ENCODE data around the gene OR52I1. TPM values are rescaled to one million over a fixed set of nuclear protein-coding genes. Genes with fewer than 3 reads are reported as not detected.

OR52I1 gene
- total RNA-seq, 2 experiments from 2014 or later = not detected

GRCh38 chr11:4547416-4547815 lies 46.4 kb upstream of the OR52I1 start:
- Histone ChIP-seq H3K9me3 (ENCODE audit: low read length) (no peaks in the 10 kb centered on the region), H4K20me1 (ENCODE audit: insufficient read depth, low read length) (no peaks in the 10 kb centered on the region), H3K9me2 (ENCODE audit: insufficient read depth, low read length) (no peaks in the 10 kb centered on the region), H3K4me1 (ENCODE audit: insufficient read depth, low read length, poor library complexity, severe bottlenecking) (no peaks in the 10 kb centered on the region), H3K79me2 (ENCODE audit: insufficient read depth, low read depth, low read length) (no peaks in the 10 kb centered on the region), H2AFZ (ENCODE audit: low read length) (no peak overlapping the region), H3K4me3 (ENCODE audit: low read depth, low read length, poor library complexity, severe bottlenecking) (no peak overlapping the region), H3K4me2 (ENCODE audit: low read length) (no peak overlapping the region), H3K27ac (ENCODE audit: low read depth, low read length, poor library complexity, severe bottlenecking) (no peak overlapping the region), H3K36me3 (ENCODE audit: insufficient read depth, low read length) (no peaks in the 10 kb centered on the region)
- intact Hi-C loops (cut with micrococcal nuclease; ENCODE audit: unreplicated experiment) = no loop called here
- BruUV-seq (replicated peaks) = no TSS peak
- POLR2A ChIA-PET = no interaction called here
- CTCF ChIA-PET (ENCODE audit: unreplicated experiment) = no interaction called here
- TF ChIP-seq EZH2phosphoT487 (IDR thresholded peaks at IDR 0.05; ENCODE audit: borderline replicate concordance, low read depth, low read length) = no peak
- no peak for TF ChIP-seq CTCF (conservative IDR thresholded peaks at IDR 0.05; ENCODE audit: low read length)
- DNase-seq (ENCODE audit: low spot score) = no peak

GRCh38 chr11:4551346-4551979 lies 42.4 kb upstream of the OR52I1 start:
- POLR2A ChIA-PET = no interaction called here
- TF ChIP-seq EZH2phosphoT487 (IDR thresholded peaks at IDR 0.05; ENCODE audit: borderline replicate concordance, low read depth, low read length) = no peak
- peak; percentile 67 for TF ChIP-seq CTCF (conservative IDR thresholded peaks at IDR 0.05; ENCODE audit: low read length)
- no peaks in the 10 kb centered on the region for H3K79me2 ChIP-seq (ENCODE audit: insufficient read depth, low read depth, low read length)

More at GRCh38 chr11:4551346-4551979, 42.4 kb upstream of the OR52I1 start:
- DNase-seq (ENCODE audit: low spot score) = no peak
- CTCF ChIA-PET (ENCODE audit: unreplicated experiment) = no interaction called here
- no peaks in the 10 kb centered on the region for H4K20me1 ChIP-seq (ENCODE audit: insufficient read depth, low read length)
- H3K9me3 ChIP-seq (ENCODE audit: low read length) = no peaks in the 10 kb centered on the region
- H3K4me3 ChIP-seq (ENCODE audit: low read depth, low read length, poor library complexity, severe bottlenecking) = no peak overlapping the region
- H3K4me2 ChIP-seq (ENCODE audit: low read length) = no peak overlapping the region
- no peaks in the 10 kb centered on the region for H3K4me1 ChIP-seq (ENCODE audit: insufficient read depth, low read length, poor library complexity, severe bottlenecking)
- no peak overlapping the region for H2AFZ ChIP-seq (ENCODE audit: low read length)
- H3K27ac ChIP-seq (ENCODE audit: low read depth, low read length, poor library complexity, severe bottlenecking) = no peak overlapping the region
- H3K36me3 ChIP-seq (ENCODE audit: insufficient read depth, low read length) = no peaks in the 10 kb centered on the region
- H3K9me2 ChIP-seq (ENCODE audit: insufficient read depth, low read length) = no peaks in the 10 kb centered on the region
- no TSS peak for BruUV-seq (replicated peaks)
- intact Hi-C loops (cut with micrococcal nuclease; ENCODE audit: unreplicated experiment) = loop anchor here (1.0 kb wide), 1 partner anchor 364 kb away; no protein-coding TSS in a partner anchor

Data from OCI-LY7 (cell line).